H1 (cell line): Measurements from ENCODE around the gene CD34. TPM values are rescaled to one million over a fixed set of nuclear protein-coding genes. Genes with fewer than 3 reads are reported as not detected.

Source experiments
- CTCF ChIA-PET: fragments of 300-600 bp; sonication (Branson Sonifier 250); formaldehyde crosslinking; loops from one replicate; lab custom pipeline; 2021; ENCODE audit not compliant: partially characterized antibody; lab: Charles Lee
- POLR2A ChIA-PET: fragments of 300-600 bp; sonication (Branson Sonifier 250); formaldehyde crosslinking; loops from one replicate; lab custom pipeline; 2021; ENCODE audit warnings: inconsistent platforms; ENCODE audit not compliant: partially characterized antibody; lab: Charles Lee
- DNase-seq, 2 experiments: peaks; one replicate each; pipeline versions ENCODE4 v3.0.0 to v3.0.0-alpha.2; 2010 to 2022; ENCODE audit warnings: low spot score in 2 of 2, low read depth in 1 of 2, mixed read lengths in 1 of 2
- FAIRE-seq: peaks from 2 replicates; lab custom pipeline; 2011; peaks lifted over from hg19 to GRCh38; lab: Jason Lieb, UNC
- H2AFZ ChIP-seq: 2 replicates; pipeline ENCODE4 v1.8.1; 2012; ENCODE audit warnings: low read length, inconsistent platforms
- H2AK5ac ChIP-seq: 2 replicates; pipeline ENCODE4 v1.6.1; 2013; ENCODE audit warnings: low read depth, low read length
- H2BK120ac ChIP-seq: replicated peaks from 2 replicates; pipeline ENCODE3; 2013; ENCODE audit warnings: low read depth, low read length, inconsistent platforms
- H2BK12ac ChIP-seq: 2 replicates; pipeline ENCODE4 v1.6.1; 2013; ENCODE audit warnings: low read depth, low read length
- H2BK15ac ChIP-seq: 2 replicates; pipeline ENCODE4 v1.6.1; 2013; ENCODE audit warnings: low read length
- H2BK20ac ChIP-seq: 2 replicates; pipeline ENCODE4 v1.6.1; 2013; ENCODE audit warnings: low read length
- H2BK5ac ChIP-seq: 2 replicates; pipeline ENCODE4 v1.6.1; 2013; ENCODE audit warnings: low read depth, low read length
- H3K14ac ChIP-seq: 2 replicates; pipeline ENCODE4 v1.6.1; 2013; ENCODE audit warnings: inconsistent platforms; ENCODE audit not compliant: insufficient read length
- H3K18ac ChIP-seq: 2 replicates; pipeline ENCODE4 v1.6.1; 2013; ENCODE audit warnings: low read length; ENCODE audit errors: extremely low read depth
- H3K23ac ChIP-seq: 2 replicates; pipeline ENCODE4 v1.6.1; 2013; ENCODE audit warnings: inconsistent platforms; ENCODE audit not compliant: insufficient read length
- H3K23me2 ChIP-seq: 2 replicates; pipeline ENCODE4 v1.6.1; 2013; ENCODE audit warnings: low read depth, low read length
- H3K27ac ChIP-seq: 2 replicates; pipeline ENCODE4 v1.6.1; 2011; ENCODE audit warnings: low read depth, low read length, inconsistent platforms
- H3K27me3 ChIP-seq, 4 experiments: replicated peaks in 1 of 4; 1 replicate in 1 of 4; 2 replicates in 3 of 4; pipeline versions ENCODE4 v1.6.1 to v1.8.1; 2011 to 2013; ENCODE audit warnings: low read length in 3 of 4, mild to moderate bottlenecking in 3 of 4, inconsistent platforms in 2 of 4, mixed read lengths in 2 of 4, moderate library complexity in 1 of 4; ENCODE audit not compliant: control insufficient read depth in 3 of 4, insufficient read depth in 3 of 4; ENCODE audit errors: extremely low read depth in 1 of 4
- H3K36me3 ChIP-seq, 4 experiments: 2 replicates each; pipeline versions ENCODE4 v1.6.1 to v1.8.1; 2011 to 2013; ENCODE audit warnings: mild to moderate bottlenecking in 4 of 4, low read length in 3 of 4, moderate library complexity in 2 of 4, control low read depth in 1 of 4, inconsistent platforms in 1 of 4; ENCODE audit not compliant: insufficient read depth in 4 of 4, control insufficient read depth in 2 of 4
- H3K4ac ChIP-seq: replicated peaks from 2 replicates; pipeline ENCODE3; 2013; ENCODE audit warnings: low read length, low read depth, mixed read lengths, inconsistent platforms; ENCODE audit not compliant: insufficient read length
- H3K4me1 ChIP-seq, 4 experiments: replicated peaks in 1 of 4; 1 replicate in 1 of 4; 2 replicates in 3 of 4; pipeline versions ENCODE4 v1.6.1 to v1.8.1; 2011 to 2013; ENCODE audit warnings: low read length in 3 of 4, inconsistent platforms in 2 of 4, mixed read lengths in 1 of 4; ENCODE audit not compliant: insufficient read depth in 4 of 4, control insufficient read depth in 3 of 4
- H3K4me2 ChIP-seq, 2 experiments: 2 replicates each; pipeline versions ENCODE4 v1.6.1 to v1.8.1; 2011 to 2013; ENCODE audit warnings: low read depth in 2 of 2, low read length in 2 of 2, control low read depth in 1 of 2, inconsistent platforms in 1 of 2, mild to moderate bottlenecking in 1 of 2; ENCODE audit not compliant: insufficient read depth in 1 of 2
- H3K4me3 ChIP-seq, 4 experiments: fragments of 200-600, 300-600 bp in 1 of 4; sonication (generic), shearing (Covaris generic), sonication (Bioruptor Twin) in 1 of 4; 2 replicates each; pipeline versions ENCODE4 v1.5.1 to v1.8.1; 2011 to 2016; ENCODE audit warnings: low read length in 4 of 4, low read depth in 3 of 4, control low read depth in 2 of 4, inconsistent platforms in 2 of 4, mild to moderate bottlenecking in 2 of 4, mixed read lengths in 1 of 4, moderate library complexity in 1 of 4; ENCODE audit not compliant: insufficient read depth in 2 of 4; ENCODE audit errors: extremely low read depth in 1 of 4
- H3K56ac ChIP-seq: replicated peaks from 2 replicates; pipeline ENCODE3; 2013; ENCODE audit warnings: low read depth, mild to moderate bottlenecking, mixed read lengths, low read length, inconsistent platforms; ENCODE audit not compliant: insufficient read length
- H3K79me1 ChIP-seq: 2 replicates; pipeline ENCODE4 v1.6.1; 2013; ENCODE audit warnings: low read depth, low read length, control low read depth
- H3K79me2 ChIP-seq, 2 experiments: 2 replicates each; pipeline versions ENCODE4 v1.6.1 to v1.8.1; 2012 to 2013; ENCODE audit warnings: low read length in 2 of 2, mild to moderate bottlenecking in 2 of 2, inconsistent platforms in 1 of 2; ENCODE audit not compliant: insufficient read depth in 2 of 2, control insufficient read depth in 1 of 2
- H3K9ac ChIP-seq, 4 experiments: replicated peaks in 1 of 4; 1 replicate in 1 of 4; 2 replicates in 3 of 4; pipeline versions ENCODE4 v1.6.1 to v1.8.1; 2011 to 2013; ENCODE audit warnings: low read depth in 3 of 4, low read length in 3 of 4, control low read depth in 2 of 4, mild to moderate bottlenecking in 2 of 4, moderate library complexity in 2 of 4, inconsistent platforms in 1 of 4; ENCODE audit errors: extremely low read depth in 1 of 4
- H3K9me3 ChIP-seq, 2 experiments: 2 replicates each; pipeline versions ENCODE4 v1.6.1 to v1.8.1; 2012 to 2013; ENCODE audit warnings: mild to moderate bottlenecking in 2 of 2, moderate library complexity in 2 of 2, control low read depth in 1 of 2, inconsistent platforms in 1 of 2, low read depth in 1 of 2, low read length in 1 of 2, mixed read lengths in 1 of 2; ENCODE audit not compliant: insufficient read depth in 2 of 2
- H4K20me1 ChIP-seq, 2 experiments: replicated peaks in 1 of 2; 2 replicates each; pipeline versions ENCODE3 to v1.8.1; 2011 to 2013; ENCODE audit warnings: inconsistent platforms in 2 of 2, low read length in 2 of 2, mild to moderate bottlenecking in 1 of 2; ENCODE audit not compliant: insufficient read depth in 2 of 2, control insufficient read depth in 1 of 2
- H4K5ac ChIP-seq: 2 replicates; pipeline ENCODE4 v1.6.1; 2013; ENCODE audit warnings: low read length, low read depth, mixed read lengths, inconsistent platforms; ENCODE audit not compliant: insufficient read length
- H4K8ac ChIP-seq: 2 replicates; pipeline ENCODE4 v1.8.0; 2013; ENCODE audit warnings: mild to moderate bottlenecking, moderate library complexity, low read length, inconsistent platforms; ENCODE audit not compliant: insufficient read depth; ENCODE audit errors: extremely low read depth
- H4K91ac ChIP-seq: replicated peaks from 2 replicates; pipeline ENCODE3; 2013; ENCODE audit warnings: low read length, mixed read lengths, inconsistent platforms; ENCODE audit not compliant: insufficient read length
- ATF3 ChIP-seq: IDR thresholded peaks from 2 replicates; pipeline ENCODE4 v1.6.1; 2011; ENCODE audit warnings: low read depth, mild to moderate bottlenecking, low read length; ENCODE audit not compliant: insufficient read depth
- BCL11A ChIP-seq, 2 experiments: IDR thresholded peaks; one replicate each; pipeline ENCODE4 v1.6.1; 2011; ENCODE audit warnings: low read depth in 2 of 2, low read length in 2 of 2, mild to moderate bottlenecking in 2 of 2
- CHD2 ChIP-seq: IDR thresholded peaks from 2 replicates; pipeline ENCODE4 v1.6.1; 2012; ENCODE audit warnings: low read length, improper control_type of control experiment
- CTCF ChIP-seq, 3 experiments: IDR thresholded peaks; 1 replicate in 2 of 3; 2 replicates in 1 of 3; pipeline versions ENCODE4 v1.5.1 to v1.6.1; 2011; ENCODE audit warnings: low read length in 3 of 3, mild to moderate bottlenecking in 3 of 3, inconsistent platforms in 2 of 3, low read depth in 1 of 3, moderate library complexity in 1 of 3; ENCODE audit not compliant: insufficient read depth in 1 of 3; ENCODE audit errors: control extremely low read depth in 1 of 3
- NANOG ChIP-seq: IDR thresholded peaks from 2 replicates; pipeline ENCODE4 v1.6.1; 2011; ENCODE audit warnings: low read length, low read depth, mild to moderate bottlenecking, inconsistent platforms; ENCODE audit not compliant: insufficient read depth, poor library complexity, severe bottlenecking
- NRF1 ChIP-seq: IDR thresholded peaks from 2 replicates; pipeline ENCODE4 v1.6.1; 2011; ENCODE audit warnings: mild to moderate bottlenecking, low read depth, low read length, improper control_type of control experiment
- PHF8 ChIP-seq: fragments of 200-600 bp; sonication (generic); conservative IDR thresholded peaks from 2 replicates; pipeline ENCODE4 v1.7.1; 2012; ENCODE audit warnings: low read depth, mild to moderate bottlenecking, inconsistent platforms, low read length, moderate library complexity
- POU5F1 ChIP-seq: IDR thresholded peaks from 2 replicates; pipeline ENCODE4 v1.6.1; 2011; ENCODE audit warnings: low read depth, mild to moderate bottlenecking, low read length, moderate library complexity
- SUZ12 ChIP-seq: fragments of 200-600 bp; sonication (generic); IDR thresholded peaks from 2 replicates; pipeline ENCODE4 v1.6.1; 2012; ENCODE audit warnings: mild to moderate bottlenecking, inconsistent platforms, low read length, moderate library complexity, mixed read lengths
- YY1 ChIP-seq: IDR thresholded peaks from 2 replicates; pipeline ENCODE4 v1.6.1; 2011; ENCODE audit warnings: low read depth, mild to moderate bottlenecking, low read length
- WGBS, 2 experiments: shearing (Covaris generic) in 1 of 2; methylation state at CpG; one replicate each; pipeline versions ENCODE4 v1.1.6 to v1.1.7; 2013 to 2015; ENCODE audit warnings: low lambda C conversion rate in 2 of 2, mixed read lengths in 2 of 2, inconsistent platforms in 1 of 2, low coverage in 1 of 2, missing lambda C conversion rate in 1 of 2; ENCODE audit not compliant: insufficient replicate concordance in 2 of 2, insufficient coverage in 1 of 2, insufficient read length in 1 of 2; ENCODE audit errors: extremely low coverage in 1 of 2, missing lambda C conversion rate in 1 of 2; 5-methylcytosine and 5-hydroxymethylcytosine counted together
- polyA plus RNA-seq, 7 experiments: library from polyadenylated mRNA; depleted of rRNA in 3 of 7; stranded (reverse) in 5 of 7; unstranded in 2 of 7; fragments of >200 nt in 5 of 7; fragments of 200-250 nt in 2 of 7; gene quantifications; 1 replicate in 5 of 7; 2 replicates in 1 of 7; 4 replicates in 1 of 7; pipeline versions ENCODE4 v1.2.1 to v1.2.3, GENCODE V29; 2011 to 2013; ENCODE audit warnings: missing spikeins in 2 of 7, mixed read lengths in 2 of 7
- total RNA-seq: library from RNA; stranded (reverse); fragmentation: NEBNext Ultra II Directional; extraction: Animal tissue kit (Norgen Biotek cat#: 25700); gene quantifications from 2 replicates; pipeline ENCODE4 v1.2.1, GENCODE V29; 2021
- TF ChIP-seq, protein P1 (sequence below): IDR thresholded peaks from 2 replicates; pipeline ENCODE4 v1.6.1; 2012; ENCODE audit warnings: inconsistent platforms

Gene CD34
- total and polyA plus RNA-seq, 2 of the 8 experiments (the other 6 are each of a cell fraction or from before 2014, with no cell fraction given): 0.39 to 0.54 TPM

DNA sequence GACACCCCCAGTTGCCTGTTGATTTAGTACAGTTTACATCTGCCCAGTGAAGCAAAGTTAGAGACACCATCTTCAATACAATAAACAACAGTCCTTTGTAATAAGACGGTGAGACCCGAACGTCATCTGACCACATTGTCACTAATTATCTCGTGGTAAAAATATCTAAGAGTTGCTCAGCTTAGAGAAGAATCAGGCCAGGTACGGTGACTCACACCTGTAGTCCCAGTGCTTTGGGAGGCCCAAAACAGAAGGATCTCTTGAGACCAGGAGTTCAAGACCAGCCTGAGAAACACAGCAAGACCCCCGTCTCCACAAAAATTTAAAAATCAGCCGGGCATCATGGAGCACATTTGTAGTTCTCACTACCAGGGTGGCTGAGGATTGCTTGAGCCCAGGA is 53.5 kb downstream of the CD34 start:
- H3K9ac ChIP-seq: no peak overlapping the region
- no peak overlapping the region for H4K91ac ChIP-seq
- H3K4me1 ChIP-seq: peaks cover 0 to 3% (median 0%) of the 10 kb centered on the region in 4 experiments; a peak in 2 of 7 replicates
- no peak overlapping the region for H2AK5ac ChIP-seq
- no peak overlapping the region for H3K56ac ChIP-seq
- no peak overlapping the region for H2BK20ac ChIP-seq
- ChIA-PET POLR2A (no interaction called here), CTCF (no interaction called here)
- H4K8ac ChIP-seq: no peak overlapping the region
- H3K23me2 ChIP-seq: no peaks in the 10 kb centered on the region
- no peaks in the 10 kb centered on the region for H3K27me3 ChIP-seq
- no peak overlapping the region for H2BK120ac ChIP-seq
- no peak for TF ChIP-seq PHF8
- TF ChIP-seq ATF3: no peak
- no peak for TF ChIP-seq CTCF (IDR thresholded peaks at IDR 0.05; ENCODE audit: control extremely low read depth in 1 of 3, insufficient read depth in 1 of 3, low read depth in 1 of 3, low read length in 3 of 3)
- TF ChIP-seq, protein P1, sequence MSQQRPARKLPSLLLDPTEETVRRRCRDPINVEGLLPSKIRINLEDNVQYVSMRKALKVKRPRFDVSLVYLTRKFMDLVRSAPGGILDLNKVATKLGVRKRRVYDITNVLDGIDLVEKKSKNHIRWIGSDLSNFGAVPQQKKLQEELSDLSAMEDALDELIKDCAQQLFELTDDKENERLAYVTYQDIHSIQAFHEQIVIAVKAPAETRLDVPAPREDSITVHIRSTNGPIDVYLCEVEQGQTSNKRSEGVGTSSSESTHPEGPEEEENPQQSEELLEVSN: no peak
- no peak for TF ChIP-seq POU5F1
- no peak for TF ChIP-seq CHD2
- no peak for TF ChIP-seq NRF1
- TF ChIP-seq YY1: no peak
- no peak for TF ChIP-seq BCL11A (IDR thresholded peaks at IDR 0.05; ENCODE audit: low read depth in 2 of 2, low read length in 2 of 2)
- TF ChIP-seq SUZ12: no peak
- TF ChIP-seq NANOG: no peak
- H4K20me1 ChIP-seq: no peaks in the 10 kb centered on the region
- H3K9me3 ChIP-seq: no peaks in the 10 kb centered on the region
- H2AFZ ChIP-seq: no peak overlapping the region
- no peak overlapping the region for H2BK15ac ChIP-seq
- H3K36me3 ChIP-seq: no peaks in the 10 kb centered on the region
- no peak overlapping the region for H2BK12ac ChIP-seq
- H3K18ac ChIP-seq: no peak overlapping the region
- no peak overlapping the region for H3K27ac ChIP-seq
- no peak overlapping the region for H3K4ac ChIP-seq
- no peak overlapping the region for H3K4me3 ChIP-seq
- FAIRE-seq (no peak), DNase-seq (no peak)
- WGBS, 2 experiments: 90% methylated on average over 7 of the region's 7 CpGs; no CpG with 5 or more reads in 1 of the 2 experiments
- no peak overlapping the region for H3K14ac ChIP-seq
- no peaks in the 10 kb centered on the region for H3K79me1 ChIP-seq
- no peaks in the 10 kb centered on the region for H3K79me2 ChIP-seq
- no peak overlapping the region for H3K4me2 ChIP-seq
- H3K23ac ChIP-seq: no peak overlapping the region
- H2BK5ac ChIP-seq: no peak overlapping the region
- H4K5ac ChIP-seq: no peak overlapping the region
